Lung (tissue), 12 donors: ENCODE data around the gene FAM241B. TPM values are rescaled to one million over a fixed set of nuclear protein-coding genes. Genes with fewer than 3 reads are reported as not detected.
A peak's percentile ranks its signal among the peaks of the same experiment; 100 is the strongest.

Source experiments
- ATAC-seq: fragments of 200-7000 bp; cut with Tn5 transposase; one replicate; pipeline ENCODE4 v1.9.1; 2020; ENCODE audit warnings: moderate number of reproducible peaks; ENCODE audit not compliant: insufficient read depth, low FRiP score
- DNase-seq, 3 donors: peaks; one replicate each; pipeline ENCODE4 v3.0.0-alpha.2; 2013 to 2017
- H3K27ac ChIP-seq, 2 donors: one replicate each; pipeline ENCODE4 v1.5.1; 2013; ENCODE audit warnings: mild to moderate bottlenecking in 2 of 2, moderate library complexity in 2 of 2, control low read depth in 1 of 2, inconsistent platforms in 1 of 2, low read depth in 1 of 2, low read length in 1 of 2
- H3K27me3 ChIP-seq, 3 donors: one replicate each; pipeline ENCODE4 v1.5.1; 2013; ENCODE audit warnings: low read length in 2 of 3; ENCODE audit not compliant: control insufficient read depth in 3 of 3, insufficient read depth in 3 of 3
- H3K36me3 ChIP-seq, 4 donors: one replicate each; pipeline ENCODE4 v1.5.1; 2013; ENCODE audit warnings: low read length in 4 of 4, mild to moderate bottlenecking in 1 of 4, moderate library complexity in 1 of 4; ENCODE audit not compliant: control insufficient read depth in 4 of 4, insufficient read depth in 4 of 4
- H3K4me1 ChIP-seq, 5 donors: one replicate each; pipeline ENCODE4 v1.5.1; 2013; ENCODE audit warnings: low read length in 5 of 5, mild to moderate bottlenecking in 2 of 5, moderate library complexity in 1 of 5; ENCODE audit not compliant: control insufficient read depth in 5 of 5, insufficient read depth in 5 of 5
- H3K4me3 ChIP-seq: one replicate; pipeline ENCODE4 v1.5.1; 2013; ENCODE audit warnings: mild to moderate bottlenecking, control low read depth, moderate library complexity
- H3K9ac ChIP-seq, 2 donors: one replicate each; pipeline ENCODE4 v1.5.1; 2013; ENCODE audit warnings: low read length in 2 of 2, control low read depth in 1 of 2; ENCODE audit not compliant: insufficient read depth in 1 of 2
- H3K9me3 ChIP-seq, 4 donors: one replicate each; pipeline ENCODE4 v1.5.1; 2013; ENCODE audit warnings: low read length in 3 of 4, mild to moderate bottlenecking in 1 of 4, moderate library complexity in 1 of 4; ENCODE audit not compliant: control insufficient read depth in 4 of 4, insufficient read depth in 3 of 4
- WGBS, 2 donors: extraction: QIAGEN DNeasy Blood & Tissue Kit; methylation state at CpG; one replicate each; pipeline ENCODE4 v1.1.7; 2013; 5-methylcytosine and 5-hydroxymethylcytosine counted together
- polyA plus RNA-seq, 2 donors: library from polyadenylated mRNA; stranded (reverse); fragments of 200-250 nt; gene quantifications; one replicate each; pipeline ENCODE4 v1.2.1, GENCODE V29; 2013
- total RNA-seq, 2 donors: library from RNA; depleted of rRNA in 1 of 2; stranded (reverse); fragments of >200 nt in 1 of 2; gene quantifications; one replicate each; pipeline ENCODE4 v1.2.1, GENCODE V29; 2014 to 2021
- TF ChIP-seq, protein P1 (sequence below): IDR thresholded peaks from 2 replicates; pipeline ENCODE4 v1.5.1; 2012; ENCODE audit warnings: mild to moderate bottlenecking; ENCODE audit errors: control extremely low read depth, extremely low read depth
- donor health status: control.
- donor health status: control.
- donor health status: Bipolar disorder and iron deficiency.
- donor health status: healthy.
- donor health status: DM: yes; HTN: yes; CAD: no.

FAM241B gene
- total and polyA plus RNA-seq, 4 donors: 1.5 to 12.2 (median 8.4) TPM

DNA sequence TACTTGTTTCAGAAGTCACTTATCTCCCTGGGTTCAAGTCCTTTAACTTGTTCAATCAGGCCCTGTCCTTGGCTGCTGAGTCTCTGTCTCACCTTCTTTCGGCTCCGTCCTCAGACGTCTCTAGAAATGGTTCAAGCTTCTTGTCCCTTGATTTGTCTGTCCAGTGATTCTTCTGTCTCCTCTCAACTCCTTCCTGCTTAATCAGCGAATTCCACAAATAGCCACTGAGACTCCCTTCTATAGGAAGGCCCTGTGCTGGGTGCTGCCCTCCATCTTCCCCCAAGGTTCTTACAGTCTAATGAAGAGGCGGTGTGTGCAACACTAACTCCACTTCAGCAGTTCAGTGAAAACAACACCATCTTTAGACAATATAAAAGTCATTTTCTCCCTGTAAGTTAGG lies 12.7 kb downstream of the FAM241B start:
- Histone ChIP-seq H3K4me3 (no peak overlapping the region), H3K4me1 (peaks cover 0 to 12% (median 0%) of the 10 kb centered on the region in 5 donors), H3K9ac (no peak overlapping the region), H3K36me3 (no peaks in the 10 kb centered on the region), H3K9me3 (no peaks in the 10 kb centered on the region), H3K27me3 (no peaks in the 10 kb centered on the region), H3K27ac (no peak overlapping the region)
- TF ChIP-seq, protein P1, sequence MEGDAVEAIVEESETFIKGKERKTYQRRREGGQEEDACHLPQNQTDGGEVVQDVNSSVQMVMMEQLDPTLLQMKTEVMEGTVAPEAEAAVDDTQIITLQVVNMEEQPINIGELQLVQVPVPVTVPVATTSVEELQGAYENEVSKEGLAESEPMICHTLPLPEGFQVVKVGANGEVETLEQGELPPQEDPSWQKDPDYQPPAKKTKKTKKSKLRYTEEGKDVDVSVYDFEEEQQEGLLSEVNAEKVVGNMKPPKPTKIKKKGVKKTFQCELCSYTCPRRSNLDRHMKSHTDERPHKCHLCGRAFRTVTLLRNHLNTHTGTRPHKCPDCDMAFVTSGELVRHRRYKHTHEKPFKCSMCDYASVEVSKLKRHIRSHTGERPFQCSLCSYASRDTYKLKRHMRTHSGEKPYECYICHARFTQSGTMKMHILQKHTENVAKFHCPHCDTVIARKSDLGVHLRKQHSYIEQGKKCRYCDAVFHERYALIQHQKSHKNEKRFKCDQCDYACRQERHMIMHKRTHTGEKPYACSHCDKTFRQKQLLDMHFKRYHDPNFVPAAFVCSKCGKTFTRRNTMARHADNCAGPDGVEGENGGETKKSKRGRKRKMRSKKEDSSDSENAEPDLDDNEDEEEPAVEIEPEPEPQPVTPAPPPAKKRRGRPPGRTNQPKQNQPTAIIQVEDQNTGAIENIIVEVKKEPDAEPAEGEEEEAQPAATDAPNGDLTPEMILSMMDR: no peak
- no peak for DNase-seq
- WGBS, 2 donors: 75 to 90% methylated on average over 5 of the region's 5 CpGs
- no peak for ATAC-seq

GRCh38 chr10:69643779-69644657 lies 14.0 kb downstream of the FAM241B start:
- WGBS, 2 donors: 65 to 70% methylated on average over 16 of the region's 16 CpGs
- no peaks in the 10 kb centered on the region for H3K36me3 ChIP-seq
- no peaks in the 10 kb centered on the region for H3K27me3 ChIP-seq
- ATAC-seq: no peak
- no peak for DNase-seq
- peaks cover 0 to 11% (median 0%) of the 10 kb centered on the region in 5 donors for H3K4me1 ChIP-seq
- H3K4me3 ChIP-seq: no peak overlapping the region
- no peak overlapping the region for H3K9ac ChIP-seq
- TF ChIP-seq, protein P1: no peak
- no peaks in the 10 kb centered on the region for H3K9me3 ChIP-seq
- H3K27ac ChIP-seq: no peak overlapping the region

DNA sequence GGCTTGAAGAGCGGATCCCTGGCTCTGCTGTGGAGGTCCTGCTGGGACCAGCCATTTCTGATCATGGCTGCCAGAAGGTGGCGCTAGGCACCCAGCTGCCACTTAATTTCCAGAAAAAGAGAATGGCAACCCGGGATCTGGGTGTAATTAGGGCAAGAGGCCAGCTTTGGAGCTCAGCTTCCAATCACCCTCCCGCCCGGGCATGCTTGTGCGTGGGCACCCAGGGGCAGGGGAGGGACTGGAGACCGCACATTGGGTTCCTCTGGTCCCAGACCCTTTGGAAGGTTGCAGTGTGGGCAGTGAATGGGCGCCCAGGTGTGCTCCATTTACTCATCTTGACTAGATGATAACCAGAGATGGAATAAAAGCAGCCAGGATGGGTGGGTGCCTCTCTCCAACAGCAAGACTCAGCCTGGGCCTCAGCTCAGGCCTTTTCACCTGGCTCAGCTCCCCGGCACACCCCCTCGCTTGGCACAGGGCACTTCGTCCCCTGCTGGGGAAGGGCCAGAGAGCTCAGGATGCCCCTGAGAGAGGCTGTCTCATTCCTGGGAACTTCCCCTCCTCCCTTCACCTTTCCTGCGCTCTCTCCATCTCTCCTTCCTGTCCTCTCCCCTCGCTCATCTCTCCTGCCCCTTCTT lies 14.7 kb downstream of the FAM241B start:
- TF ChIP-seq, protein P1: peak; percentile 50
- ATAC-seq (no peak), DNase-seq (peak; percentile 79 to 84 (median 83))
- Histone ChIP-seq H3K4me3 (no peak overlapping the region), H3K9ac (no peak overlapping the region), H3K36me3 (no peaks in the 10 kb centered on the region), H3K4me1 (peaks cover 0 to 12% (median 0%) of the 10 kb centered on the region in 5 donors), H3K27me3 (no peaks in the 10 kb centered on the region), H3K27ac (no peak overlapping the region), H3K9me3 (no peaks in the 10 kb centered on the region)
- 57 to 62% methylated on average over 13 of the region's 13 CpGs for WGBS, 2 donors
